PC-9 (cell line): Measurements from ENCODE around the gene MLH1.

ENCODE experiments used
- CTCF ChIP-seq: fragments of 200-600 bp; sonication (generic); conservative IDR thresholded peaks from 2 replicates; pipeline ENCODE4 v1.6.1; 2017; ENCODE audit warnings: mixed run types, antibody characterized with exemption, mild to moderate bottlenecking, moderate library complexity
- EZH2 ChIP-seq: fragments of 200-600 bp; sonication (generic); IDR thresholded peaks from 2 replicates; pipeline ENCODE4 v1.8.0; 2017; ENCODE audit warnings: antibody characterized with exemption, low read depth

- TF ChIP-seq CTCF (no peak), EZH2 (no peak)
Observed at GRCh38 chr3:37016903-37017302, 23.6 kb downstream of the MLH1 start.
